Measurements from ENCODE around the gene ROCK2. TPM values are rescaled to one million over a fixed set of nuclear protein-coding genes. Genes with fewer than 3 reads are reported as not detected.
A peak's percentile ranks its signal among the peaks of the same experiment; 100 is the strongest.

The ROCK2 gene
- total and polyA plus RNA-seq, 4 donors: 21.3 to 68.3 (median 36.7) TPM

DNA sequence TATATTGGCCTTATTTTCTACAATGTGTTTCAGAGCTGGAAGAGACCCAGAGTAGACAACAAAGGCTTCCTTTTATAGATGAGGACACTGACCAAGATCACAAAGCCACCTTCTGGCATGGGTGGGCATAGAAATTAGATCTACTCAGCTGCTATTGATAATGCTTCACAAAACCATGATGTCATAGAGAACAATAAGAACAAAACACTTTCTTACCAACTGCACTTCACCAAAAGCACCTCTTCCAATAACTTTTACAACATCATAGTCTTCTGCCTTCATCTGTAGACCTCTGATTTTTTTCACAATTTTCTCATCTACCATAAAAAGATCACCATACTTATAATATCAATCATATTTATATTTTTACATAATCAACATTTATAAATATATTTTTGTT, 58.1 kb downstream of the ROCK2 start:
- Histone ChIP-seq H3K27ac (ENCODE audit: low read depth, low read length) (no peak overlapping the region), H3K27me3 (ENCODE audit: control insufficient read depth, insufficient read depth, low read length) (no peaks in the 10 kb centered on the region), H3K36me3 (ENCODE audit: control insufficient read depth, insufficient read depth, low read length) (peaks cover 7% of the 10 kb centered on the region), H3K4me1 (ENCODE audit: control insufficient read depth, insufficient read depth, low read length) (no peaks in the 10 kb centered on the region), H3K9me3 (ENCODE audit: control insufficient read depth, insufficient read depth, low read length) (no peaks in the 10 kb centered on the region), H3K4me3 (ENCODE audit: low read depth, low read length) (no peak overlapping the region)
- DNase-seq (ENCODE audit: low read depth in 4 of 6, low spot score in 6 of 6): peak in 1 of 6 donors; percentile 5

DNA sequence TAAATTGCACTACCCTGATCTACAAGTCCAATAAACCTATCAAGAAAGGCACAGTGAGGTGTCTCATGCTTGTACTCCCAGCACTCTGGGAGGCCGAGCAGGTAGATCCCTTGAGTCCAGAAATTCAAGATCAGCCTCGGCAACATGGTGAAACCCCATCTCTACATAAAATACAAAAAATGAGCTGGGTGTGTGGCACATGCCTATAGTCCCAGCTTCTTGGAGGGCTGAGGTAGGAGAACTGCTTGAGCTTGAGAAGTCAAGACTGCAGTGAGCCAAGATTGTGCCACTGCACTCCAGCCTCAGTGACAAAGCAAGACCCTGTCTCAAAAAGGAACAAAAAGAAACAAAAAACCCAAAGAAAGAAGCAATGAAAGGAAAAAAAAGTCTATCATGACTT, 58.9 kb downstream of the ROCK2 start:
- peaks cover 7% of the 10 kb centered on the region for H3K36me3 ChIP-seq (ENCODE audit: control insufficient read depth, insufficient read depth, low read length)
- H3K27ac ChIP-seq (ENCODE audit: low read depth, low read length): no peak overlapping the region
- WGBS (ENCODE audit: insufficient coverage): 100% methylated on average over 1 of the region's 2 CpGs
- no peaks in the 10 kb centered on the region for H3K4me1 ChIP-seq (ENCODE audit: control insufficient read depth, insufficient read depth, low read length)
- H3K27me3 ChIP-seq (ENCODE audit: control insufficient read depth, insufficient read depth, low read length): no peaks in the 10 kb centered on the region
- no peaks in the 10 kb centered on the region for H3K9me3 ChIP-seq (ENCODE audit: control insufficient read depth, insufficient read depth, low read length)
- DNase-seq (ENCODE audit: low read depth in 4 of 6, low spot score in 6 of 6): no peak
- no peak overlapping the region for H3K4me3 ChIP-seq (ENCODE audit: low read depth, low read length)

DNA sequence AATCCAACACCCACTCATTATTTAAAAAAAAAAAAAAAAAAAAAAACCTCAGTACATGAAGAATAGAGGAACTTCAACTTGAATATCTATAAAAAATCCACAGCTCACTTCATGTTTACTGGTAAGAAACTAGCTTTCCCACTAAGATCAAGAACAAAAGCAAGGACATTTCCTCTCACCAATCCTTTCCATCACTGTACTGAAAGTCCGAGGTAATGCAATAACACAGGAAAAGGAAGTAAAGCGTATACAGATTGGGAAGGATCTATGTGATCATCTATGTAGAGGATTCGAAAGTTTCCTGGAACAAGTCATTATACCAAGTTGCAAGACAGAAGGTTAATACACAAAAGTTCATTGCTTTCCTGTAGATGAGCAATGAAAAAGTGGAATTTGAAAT, 63.2 kb downstream of the ROCK2 start:
- no peaks in the 10 kb centered on the region for H3K9me3 ChIP-seq (ENCODE audit: control insufficient read depth, insufficient read depth, low read length)
- 80% methylated on average over 1 of the region's 3 CpGs for WGBS (ENCODE audit: insufficient coverage)
- DNase-seq (ENCODE audit: low read depth in 4 of 6, low spot score in 6 of 6): no peak
- no peak overlapping the region for H3K27ac ChIP-seq (ENCODE audit: low read depth, low read length)
- H3K4me1 ChIP-seq (ENCODE audit: control insufficient read depth, insufficient read depth, low read length): no peaks in the 10 kb centered on the region
- H3K36me3 ChIP-seq (ENCODE audit: control insufficient read depth, insufficient read depth, low read length): peaks cover 7% of the 10 kb centered on the region
- no peaks in the 10 kb centered on the region for H3K27me3 ChIP-seq (ENCODE audit: control insufficient read depth, insufficient read depth, low read length)
- no peak overlapping the region for H3K4me3 ChIP-seq (ENCODE audit: low read depth, low read length)

DNA sequence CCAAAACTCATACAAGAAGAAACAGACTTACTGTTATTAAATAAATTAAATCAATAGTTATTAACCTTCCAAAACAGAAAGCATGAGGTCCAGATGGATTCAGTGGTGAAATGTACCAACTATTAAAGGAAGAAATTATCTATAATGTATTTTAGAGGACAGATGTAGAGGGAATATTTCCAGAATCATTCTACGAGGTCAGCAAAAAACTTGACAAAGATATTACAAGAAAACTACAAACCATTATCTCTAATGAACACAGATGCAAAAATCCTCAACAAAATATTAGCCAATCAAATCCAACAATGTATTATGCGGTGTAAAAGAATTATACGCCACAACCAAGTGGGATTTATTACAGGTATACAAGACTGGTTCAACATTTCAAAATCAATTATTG, 63.7 kb downstream of the ROCK2 start:
- no peak overlapping the region for H3K4me3 ChIP-seq (ENCODE audit: low read depth, low read length)
- no peaks in the 10 kb centered on the region for H3K9me3 ChIP-seq (ENCODE audit: control insufficient read depth, insufficient read depth, low read length)
- H3K27me3 ChIP-seq (ENCODE audit: control insufficient read depth, insufficient read depth, low read length): no peaks in the 10 kb centered on the region
- DNase-seq (ENCODE audit: low read depth in 4 of 6, low spot score in 6 of 6): no peak
- no peak overlapping the region for H3K27ac ChIP-seq (ENCODE audit: low read depth, low read length)
- WGBS (ENCODE audit: insufficient coverage): no CpG with 5 or more reads among the region's 3 CpGs
- peaks cover 4% of the 10 kb centered on the region for H3K36me3 ChIP-seq (ENCODE audit: control insufficient read depth, insufficient read depth, low read length)
- H3K4me1 ChIP-seq (ENCODE audit: control insufficient read depth, insufficient read depth, low read length): no peaks in the 10 kb centered on the region

DNA sequence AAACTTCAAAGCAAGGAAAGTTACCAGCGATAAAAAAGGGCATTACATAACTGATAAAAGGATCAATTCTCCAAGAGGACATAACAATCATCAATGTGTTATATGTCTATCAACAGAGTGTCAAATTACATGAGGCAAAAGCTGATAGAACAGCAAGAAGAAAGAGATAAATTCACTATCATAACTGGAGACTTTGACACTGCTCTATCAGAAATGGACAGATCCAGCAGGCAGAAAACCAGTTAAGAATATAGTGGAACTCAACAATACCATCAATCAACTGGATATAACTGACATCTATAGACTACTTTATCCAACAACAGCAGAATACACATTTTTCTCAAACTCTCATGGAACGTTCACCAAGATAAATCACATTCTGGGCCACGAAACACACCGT, 65.0 kb downstream of the ROCK2 start:
- Histone ChIP-seq H3K9me3 (ENCODE audit: control insufficient read depth, insufficient read depth, low read length) (no peaks in the 10 kb centered on the region), H3K36me3 (ENCODE audit: control insufficient read depth, insufficient read depth, low read length) (no peaks in the 10 kb centered on the region), H3K27ac (ENCODE audit: low read depth, low read length) (no peak overlapping the region), H3K4me3 (ENCODE audit: low read depth, low read length) (no peak overlapping the region), H3K4me1 (ENCODE audit: control insufficient read depth, insufficient read depth, low read length) (no peaks in the 10 kb centered on the region), H3K27me3 (ENCODE audit: control insufficient read depth, insufficient read depth, low read length) (no peaks in the 10 kb centered on the region)
- 57% methylated on average over 1 of the region's 4 CpGs for WGBS (ENCODE audit: insufficient coverage)
- no peak for DNase-seq (ENCODE audit: low read depth in 4 of 6, low spot score in 6 of 6)

DNA sequence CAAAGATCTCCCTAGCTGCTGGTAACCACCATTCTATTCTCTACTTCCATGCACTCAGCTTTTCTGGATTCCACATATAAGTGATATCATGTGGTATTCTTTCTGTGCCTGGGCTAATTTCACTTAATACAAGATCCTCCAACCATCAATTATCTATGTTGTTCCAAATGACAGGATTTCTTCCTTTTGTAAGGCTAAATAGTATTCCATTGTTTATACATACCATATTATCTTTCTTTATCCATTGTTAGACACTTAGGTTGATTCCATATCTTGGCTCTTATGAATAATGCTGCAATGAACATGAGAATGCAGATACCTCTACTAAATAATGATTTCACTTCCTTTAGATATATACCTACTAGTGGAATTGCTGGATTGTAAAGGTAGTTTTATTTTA, 66.2 kb downstream of the ROCK2 start:
- no peaks in the 10 kb centered on the region for H3K27me3 ChIP-seq (ENCODE audit: control insufficient read depth, insufficient read depth, low read length)
- H3K4me3 ChIP-seq (ENCODE audit: low read depth, low read length): no peak overlapping the region
- no peak for DNase-seq (ENCODE audit: low read depth in 4 of 6, low spot score in 6 of 6)
- H3K36me3 ChIP-seq (ENCODE audit: control insufficient read depth, insufficient read depth, low read length): no peaks in the 10 kb centered on the region
- no peak overlapping the region for H3K27ac ChIP-seq (ENCODE audit: low read depth, low read length)
- H3K9me3 ChIP-seq (ENCODE audit: control insufficient read depth, insufficient read depth, low read length): no peaks in the 10 kb centered on the region
- no peaks in the 10 kb centered on the region for H3K4me1 ChIP-seq (ENCODE audit: control insufficient read depth, insufficient read depth, low read length)

DNA sequence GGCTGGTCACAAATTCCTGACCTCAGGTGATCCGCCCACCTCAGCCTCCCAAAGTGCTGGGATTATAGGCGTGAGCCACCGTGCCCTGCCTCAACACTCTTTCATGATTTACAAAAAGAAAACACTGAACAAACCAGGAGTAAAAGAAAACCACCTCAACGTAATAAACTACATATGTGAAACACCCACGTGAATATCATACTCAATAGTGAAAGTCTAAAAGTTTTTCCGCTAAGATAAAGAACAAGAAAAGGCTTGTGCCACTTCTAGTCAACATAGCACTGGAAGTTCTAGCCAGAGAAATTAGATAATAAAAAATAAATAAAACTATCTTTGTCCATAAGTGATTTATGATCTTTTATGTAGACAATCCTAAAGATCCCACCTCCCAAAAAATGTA, 68.5 kb downstream of the ROCK2 start:
- H3K9me3 ChIP-seq (ENCODE audit: control insufficient read depth, insufficient read depth, low read length): no peaks in the 10 kb centered on the region
- no peak overlapping the region for H3K4me3 ChIP-seq (ENCODE audit: low read depth, low read length)

DNA sequence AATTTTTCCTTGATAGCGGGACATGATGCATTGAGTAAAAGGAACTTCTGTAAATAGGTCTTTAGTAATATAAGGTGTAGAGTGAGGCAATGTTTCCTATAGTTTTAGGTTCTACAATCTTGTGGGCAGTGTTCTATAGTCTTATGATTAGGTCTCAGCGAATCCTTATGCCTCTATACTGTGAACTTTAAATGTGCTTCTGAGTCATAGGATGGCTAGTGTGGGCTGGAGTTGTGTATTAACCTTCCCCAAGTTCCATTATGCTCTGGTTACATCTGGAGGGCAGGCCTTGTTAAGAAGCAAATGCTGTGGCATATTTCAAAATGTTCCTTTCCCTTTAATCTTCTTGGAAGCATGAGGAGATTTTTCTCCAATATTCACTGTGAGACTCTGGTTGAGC, 73.5 kb downstream of the ROCK2 start:
- no peaks in the 10 kb centered on the region for H3K36me3 ChIP-seq (ENCODE audit: control insufficient read depth, insufficient read depth, low read length)
- no peaks in the 10 kb centered on the region for H3K27me3 ChIP-seq (ENCODE audit: control insufficient read depth, insufficient read depth, low read length)
- H3K27ac ChIP-seq (ENCODE audit: low read depth, low read length): no peak overlapping the region
- no peaks in the 10 kb centered on the region for H3K4me1 ChIP-seq (ENCODE audit: control insufficient read depth, insufficient read depth, low read length)
- no CpG with 5 or more reads among the region's 2 CpGs for WGBS (ENCODE audit: insufficient coverage)
- H3K9me3 ChIP-seq (ENCODE audit: control insufficient read depth, insufficient read depth, low read length): no peaks in the 10 kb centered on the region
- no peak for DNase-seq (ENCODE audit: low read depth in 4 of 6, low spot score in 6 of 6)
- no peak overlapping the region for H3K4me3 ChIP-seq (ENCODE audit: low read depth, low read length)

More for the DNA sequence above, 68.5 kb downstream of the ROCK2 start:
- no peaks in the 10 kb centered on the region for H3K27me3 ChIP-seq (ENCODE audit: control insufficient read depth, insufficient read depth, low read length)
- no peaks in the 10 kb centered on the region for H3K36me3 ChIP-seq (ENCODE audit: control insufficient read depth, insufficient read depth, low read length)
- no peaks in the 10 kb centered on the region for H3K4me1 ChIP-seq (ENCODE audit: control insufficient read depth, insufficient read depth, low read length)
- H3K27ac ChIP-seq (ENCODE audit: low read depth, low read length): no peak overlapping the region
- DNase-seq (ENCODE audit: low read depth in 4 of 6, low spot score in 6 of 6): no peak
- no CpG with 5 or more reads among the region's 6 CpGs for WGBS (ENCODE audit: insufficient coverage)

DNA sequence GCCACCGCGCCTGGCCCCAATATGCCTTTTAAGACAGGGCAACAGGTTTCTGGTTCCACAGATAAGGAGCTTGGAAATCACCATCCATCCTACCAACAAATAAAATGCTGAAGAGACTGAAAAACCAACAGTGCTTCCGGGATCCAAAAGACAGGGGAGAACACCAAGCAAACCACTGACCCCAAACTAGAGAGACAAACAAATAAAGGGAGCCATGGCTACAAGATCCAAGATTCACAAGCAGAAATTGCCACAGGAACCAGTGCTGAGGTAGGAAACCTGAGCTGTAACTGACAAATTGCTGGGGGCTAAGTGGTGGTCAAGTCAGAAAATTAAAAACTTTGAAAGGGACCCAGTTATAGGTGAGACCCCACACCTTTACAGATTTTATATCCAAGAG, 76.5 kb downstream of the ROCK2 start:
- Histone ChIP-seq H3K27ac (ENCODE audit: low read depth, low read length) (no peak overlapping the region), H3K36me3 (ENCODE audit: control insufficient read depth, insufficient read depth, low read length) (no peaks in the 10 kb centered on the region), H3K4me1 (ENCODE audit: control insufficient read depth, insufficient read depth, low read length) (no peaks in the 10 kb centered on the region), H3K4me3 (ENCODE audit: low read depth, low read length) (no peak overlapping the region), H3K9me3 (ENCODE audit: control insufficient read depth, insufficient read depth, low read length) (no peaks in the 10 kb centered on the region), H3K27me3 (ENCODE audit: control insufficient read depth, insufficient read depth, low read length) (no peaks in the 10 kb centered on the region)
- DNase-seq (ENCODE audit: low read depth in 4 of 6, low spot score in 6 of 6): no peak
- no CpG with 5 or more reads among the region's 3 CpGs for WGBS (ENCODE audit: insufficient coverage)

DNA sequence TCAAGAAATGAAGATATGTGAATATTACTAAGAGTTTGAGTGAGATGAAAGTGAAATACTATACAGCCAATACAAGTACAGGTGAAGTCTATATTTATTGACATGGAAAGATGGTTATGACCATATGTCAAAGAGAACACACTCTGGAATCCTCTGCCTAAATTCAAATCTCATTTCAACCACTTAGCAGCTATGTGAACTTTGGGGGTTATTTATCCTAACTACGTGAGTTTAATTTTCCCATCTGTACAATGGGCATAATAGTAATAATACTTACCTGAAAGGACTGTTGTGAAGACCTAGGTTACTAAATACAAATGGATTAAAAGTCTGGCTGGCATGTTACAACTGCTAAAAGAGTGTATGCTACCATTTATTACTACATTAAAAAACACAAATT, 79.6 kb downstream of the ROCK2 start:
- no peaks in the 10 kb centered on the region for H3K36me3 ChIP-seq (ENCODE audit: control insufficient read depth, insufficient read depth, low read length)
- no peaks in the 10 kb centered on the region for H3K9me3 ChIP-seq (ENCODE audit: control insufficient read depth, insufficient read depth, low read length)
- no CpG with 5 or more reads among the region's 1 CpG for WGBS (ENCODE audit: insufficient coverage)
- H3K4me1 ChIP-seq (ENCODE audit: control insufficient read depth, insufficient read depth, low read length): no peaks in the 10 kb centered on the region
- H3K27me3 ChIP-seq (ENCODE audit: control insufficient read depth, insufficient read depth, low read length): no peaks in the 10 kb centered on the region
- H3K4me3 ChIP-seq (ENCODE audit: low read depth, low read length): no peak overlapping the region
- DNase-seq (ENCODE audit: low read depth in 4 of 6, low spot score in 6 of 6): no peak
- H3K27ac ChIP-seq (ENCODE audit: low read depth, low read length): no peak overlapping the region
